HG02885 (cell line): Measurements from ENCODE around the gene SLC25A44.

Experiments
- ATAC-seq: cut with Tn5 transposase; IDR thresholded peaks from one replicate; pipeline ENCODE4 v1.9.1; 2021; ENCODE audit warnings: mild to moderate bottlenecking; ENCODE audit not compliant: unreplicated experiment, poor library complexity

SLC25A44 gene, protein sequence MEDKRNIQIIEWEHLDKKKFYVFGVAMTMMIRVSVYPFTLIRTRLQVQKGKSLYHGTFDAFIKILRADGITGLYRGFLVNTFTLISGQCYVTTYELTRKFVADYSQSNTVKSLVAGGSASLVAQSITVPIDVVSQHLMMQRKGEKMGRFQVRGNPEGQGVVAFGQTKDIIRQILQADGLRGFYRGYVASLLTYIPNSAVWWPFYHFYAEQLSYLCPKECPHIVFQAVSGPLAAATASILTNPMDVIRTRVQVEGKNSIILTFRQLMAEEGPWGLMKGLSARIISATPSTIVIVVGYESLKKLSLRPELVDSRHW

GRCh38 chr1:156193488-156194299 lies at the start of gene SLC25A44:
Gene SLC25A44 (plus strand): TSS chr1:156194104. CDS start chr1:156199848, 5,744 bp downstream.
- peak; percentile 96 for ATAC-seq

DNA sequence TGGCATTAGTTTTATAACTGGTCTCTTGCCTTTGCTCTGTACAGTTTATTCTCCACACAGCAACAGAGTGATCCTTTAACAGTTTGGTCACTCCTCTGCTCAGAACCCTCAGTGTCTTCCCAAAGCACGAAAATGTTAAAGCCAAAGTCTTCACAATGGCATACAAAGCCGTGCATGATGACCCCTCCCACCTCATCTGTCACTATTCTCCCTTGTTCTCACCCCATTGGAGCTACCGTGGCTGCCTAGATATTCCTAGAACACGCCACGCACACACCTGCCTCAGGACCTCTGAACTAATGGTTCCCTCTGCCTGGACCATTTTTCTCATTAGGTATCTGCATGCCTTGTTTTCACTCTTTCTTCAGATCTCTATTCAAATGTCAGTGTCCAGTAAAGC lies 49.2 kb upstream of the SLC25A44 start:
- no peak for ATAC-seq

GRCh38 chr1:156145650-156146019 lies 48.3 kb upstream of the SLC25A44 start:
- no peak for ATAC-seq

DNA sequence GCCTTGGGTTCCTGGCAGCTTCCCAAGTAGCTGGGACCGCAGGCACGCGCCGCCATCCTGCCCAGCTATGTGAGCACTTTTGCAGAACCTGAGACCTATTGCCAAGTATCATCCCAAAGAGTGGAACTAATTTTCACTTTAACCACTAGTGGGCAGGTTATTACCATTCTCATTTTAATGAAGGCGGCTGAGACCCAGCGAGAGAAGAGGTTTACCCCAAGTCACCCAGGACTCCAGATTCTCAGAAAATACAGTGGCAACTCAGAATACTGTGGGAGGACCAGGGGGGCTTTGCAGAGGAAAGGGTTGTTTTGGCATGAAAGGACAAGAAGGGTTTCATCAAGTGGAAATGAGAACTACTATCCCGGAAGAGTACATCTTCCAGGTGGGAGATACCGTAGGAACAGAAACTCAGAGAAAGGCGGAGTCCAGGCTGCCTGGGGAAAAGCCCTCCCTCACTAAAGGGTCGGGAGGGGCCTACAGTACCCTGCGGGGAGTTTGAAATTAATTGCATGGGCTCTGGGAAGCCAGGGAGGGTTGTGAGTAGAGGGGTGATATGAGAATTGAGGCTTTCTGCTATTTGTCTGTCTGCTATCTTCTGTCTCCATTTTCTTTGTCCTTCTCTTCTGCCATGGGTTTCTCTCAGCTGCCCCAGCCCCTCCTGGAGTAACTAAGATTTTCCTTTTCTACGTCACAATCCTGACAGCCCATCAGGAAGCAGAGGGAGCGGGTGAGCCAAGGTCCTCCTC lies 47.7 kb upstream of the SLC25A44 start:
- ATAC-seq, result no peak

- ATAC-seq, result no peak
Measured at GRCh38 chr1:156146769-156147405, 47.0 kb upstream of the SLC25A44 start.

GRCh38 chr1:156148216-156148615 lies 45.7 kb upstream of the SLC25A44 start:
- ATAC-seq, result no peak

DNA sequence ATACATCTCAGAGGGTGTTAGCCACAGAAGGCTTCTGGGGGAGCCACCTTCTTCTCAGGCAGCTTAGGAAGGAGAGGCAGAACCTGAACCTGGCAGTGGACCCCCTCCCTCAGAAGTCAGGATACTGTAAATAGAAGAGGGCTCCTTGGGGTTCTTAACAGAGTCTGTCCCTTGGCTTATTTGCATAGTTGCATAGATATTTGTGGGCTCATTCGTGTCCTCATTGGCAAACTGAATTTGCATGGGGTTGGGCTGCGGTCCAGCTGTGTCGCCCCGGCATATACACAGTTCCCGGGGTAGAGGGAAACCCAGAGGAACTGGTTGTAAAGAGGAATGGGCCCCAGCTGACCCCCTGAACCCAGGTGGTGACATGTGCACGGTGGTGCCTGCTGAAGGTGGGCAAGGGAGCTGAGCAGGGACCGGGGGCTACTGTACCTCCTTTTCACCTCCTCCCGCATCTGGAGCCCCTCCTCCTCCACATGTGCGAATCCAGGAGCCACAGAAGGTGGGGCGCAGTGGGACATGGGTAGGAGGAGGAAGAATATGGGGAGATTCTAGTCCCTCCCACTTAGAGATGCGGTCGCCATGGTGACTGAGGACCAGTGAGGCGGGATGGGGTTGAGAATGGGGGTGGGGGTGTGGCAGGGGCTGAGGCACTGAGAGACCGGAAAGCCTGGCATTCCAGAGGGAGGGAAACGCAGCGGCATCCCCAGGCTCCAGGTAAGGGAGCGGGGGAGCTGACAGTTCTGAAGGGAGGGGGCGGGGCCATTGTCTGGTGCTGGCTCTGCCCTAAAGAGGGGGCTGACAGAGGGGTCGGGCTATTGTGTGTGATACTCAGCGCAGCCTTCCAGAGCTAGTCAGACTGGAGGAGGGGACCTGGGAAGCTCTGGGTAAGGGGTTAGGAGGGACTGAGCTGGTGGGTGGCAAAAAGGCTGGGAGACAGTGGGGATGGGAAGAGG lies 44.3 kb upstream of the SLC25A44 start:
- ATAC-seq, result peak; percentile 63

DNA sequence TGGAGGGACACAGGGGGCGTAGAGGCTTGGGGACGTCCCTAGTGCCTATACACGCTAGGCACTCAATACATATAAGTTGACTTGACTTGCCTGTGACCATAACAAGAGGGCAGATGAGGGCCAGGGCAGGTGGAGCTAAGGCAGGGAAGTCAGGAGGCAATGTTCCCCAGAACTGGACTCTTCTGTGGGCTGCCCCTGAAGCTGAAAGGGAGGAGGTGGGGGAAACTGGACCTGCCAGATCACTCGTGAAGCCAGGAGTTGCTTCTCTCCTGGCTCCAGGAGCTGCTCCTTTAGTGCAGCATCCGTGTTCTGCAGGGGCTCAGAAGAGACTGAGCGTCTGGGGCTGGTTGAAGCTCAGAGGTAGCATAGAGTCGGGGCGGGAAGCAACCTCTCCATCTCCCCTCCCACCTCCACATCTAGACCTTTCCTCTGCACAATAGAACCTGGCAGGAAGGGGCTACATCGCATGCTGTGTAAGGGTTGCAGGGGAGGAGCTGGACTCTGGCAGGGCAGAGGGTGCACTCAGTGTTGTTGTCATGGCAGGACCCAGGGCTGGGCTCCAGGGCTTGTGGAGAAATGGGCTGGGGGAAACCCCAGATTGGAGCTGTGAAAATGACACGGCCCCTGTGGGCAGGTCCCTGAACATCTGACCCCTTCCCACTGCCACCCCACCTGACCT lies 43.4 kb upstream of the SLC25A44 start:
- no peak for ATAC-seq

- no peak for ATAC-seq
Measured at GRCh38 chr1:156151093-156151688, 42.7 kb upstream of the SLC25A44 start.

GRCh38 chr1:156152628-156153027 lies 41.3 kb upstream of the SLC25A44 start:
- ATAC-seq, result no peak

- no peak for ATAC-seq
Measured at GRCh38 chr1:156153362-156153761, 40.5 kb upstream of the SLC25A44 start, which contains the start of gene SEMA4A. Gene SEMA4A (plus strand): TSS chr1:156153585. CDS start chr1:156154579, 994 bp downstream.

DNA sequence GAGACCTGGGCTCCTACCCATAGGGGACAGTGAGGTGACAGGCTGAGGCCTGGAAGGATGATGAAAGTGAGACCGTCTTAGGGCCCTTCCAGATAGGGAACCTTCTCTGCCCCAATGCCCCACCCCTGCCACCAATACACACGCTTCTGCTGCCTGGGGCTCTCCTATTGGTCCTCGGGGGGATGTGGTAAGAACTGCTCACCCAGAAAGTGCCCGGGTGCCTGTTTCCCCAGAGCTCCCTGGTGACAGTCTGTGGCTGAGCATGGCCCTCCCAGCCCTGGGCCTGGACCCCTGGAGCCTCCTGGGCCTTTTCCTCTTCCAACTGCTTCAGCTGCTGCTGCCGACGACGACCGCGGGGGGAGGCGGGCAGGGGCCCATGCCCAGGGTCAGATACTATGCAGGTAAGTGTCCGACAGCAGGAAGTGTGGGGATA lies 39.6 kb upstream of the SLC25A44 start:
- peak; percentile 57 for ATAC-seq

GRCh38 chr1:156155756-156156510 lies 38.0 kb upstream of the SLC25A44 start:
- no peak for ATAC-seq

DNA sequence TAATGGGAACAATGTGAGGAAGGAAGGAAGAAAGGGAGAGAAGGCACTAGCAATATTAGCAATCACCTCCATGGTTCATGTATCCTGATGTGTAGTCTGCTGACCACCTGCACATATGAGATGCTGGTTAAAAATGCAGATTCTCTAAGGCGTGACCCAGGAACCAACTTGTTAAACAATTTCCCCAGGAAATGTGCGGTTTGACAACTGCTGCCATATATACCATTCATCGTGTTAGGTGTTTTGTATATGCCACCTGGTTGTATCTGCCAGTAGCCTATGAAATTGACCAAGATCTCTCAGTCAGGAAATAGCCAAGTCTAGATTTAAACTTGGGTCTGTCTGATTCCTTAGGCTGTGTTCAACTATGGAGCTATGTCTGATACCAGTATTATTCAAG lies 36.4 kb upstream of the SLC25A44 start:
- no peak for ATAC-seq

GRCh38 chr1:156157966-156158365 lies 35.9 kb upstream of the SLC25A44 start:
- no peak for ATAC-seq

DNA sequence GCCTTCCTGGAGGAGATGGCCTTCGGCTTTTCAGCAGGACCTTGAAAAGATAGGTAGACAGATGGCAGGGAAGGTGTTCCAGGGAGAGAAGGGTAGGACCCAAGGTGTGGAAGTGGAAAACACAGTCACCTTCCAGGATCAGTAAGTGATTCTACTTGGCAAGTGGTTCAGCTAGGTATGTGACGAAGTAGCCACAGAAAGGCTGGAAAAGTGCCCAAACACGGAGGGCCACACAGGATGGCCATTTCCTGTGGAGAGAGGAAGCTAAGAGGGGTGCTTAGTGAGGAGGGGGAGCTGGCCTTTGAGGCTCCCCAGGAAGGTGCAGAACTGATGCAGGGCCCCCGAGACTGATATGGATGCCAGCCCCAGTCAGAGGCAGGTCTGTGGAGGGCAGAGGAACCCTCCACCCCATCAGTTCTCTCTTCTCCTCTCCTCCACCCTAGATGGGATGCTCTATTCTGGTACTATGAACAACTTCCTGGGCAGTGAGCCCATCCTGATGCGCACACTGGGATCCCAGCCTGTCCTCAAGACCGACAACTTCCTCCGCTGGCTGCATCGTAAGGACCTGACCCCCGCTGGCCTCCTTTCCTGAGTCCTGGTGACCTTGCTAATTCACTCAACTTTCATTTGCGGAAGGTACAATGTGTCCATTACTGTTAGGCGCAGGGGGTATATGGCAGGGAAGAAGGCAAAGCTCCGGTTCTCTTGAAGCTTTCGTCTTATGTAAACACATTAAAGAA lies 33.7 kb upstream of the SLC25A44 start:
- ATAC-seq, result no peak

GRCh38 chr1:156160743-156161171 lies 33.1 kb upstream of the SLC25A44 start:
- ATAC-seq, result no peak
